HG03558 (cell line): ENCODE results near the gene ATXN2.
"Not testable (repeated sequence)": the region's sequence is repeated elsewhere in the genome, so short reads cannot be mapped to it uniquely, and the experiment has no call there.

Experiments used
- ATAC-seq: cut with Tn5 transposase; IDR thresholded peaks from one replicate; pipeline ENCODE4 v1.9.1; 2021; ENCODE audit warnings: moderate number of reproducible peaks; ENCODE audit not compliant: unreplicated experiment; ENCODE audit errors: extremely low read depth

Gene ATXN2

GRCh38 chr12:111602348-111602747 lies 3.2 kb upstream of the ATXN2 start:
- no peak for ATAC-seq

- ATAC-seq = not testable (repeated sequence)
Measured at GRCh38 chr12:111600986-111601385, 1.9 kb upstream of the ATXN2 start.

- ATAC-seq = no peak
Measured at GRCh38 chr12:111600205-111600642, 1.1 kb upstream of the ATXN2 start.

GRCh38 chr12:111599453-111600204 lies 514 bp upstream of the ATXN2 start:
- no peak for ATAC-seq

GRCh38 chr12:111597831-111598636 lies 1.1 kb downstream of the ATXN2 start:
- no peak for ATAC-seq

- ATAC-seq = no peak
Measured at GRCh38 chr12:111596985-111597830, 1.9 kb downstream of the ATXN2 start.

- ATAC-seq = not testable (repeated sequence)
Measured at GRCh38 chr12:111595341-111595835, 3.7 kb downstream of the ATXN2 start.

- ATAC-seq = not testable (repeated sequence)
Measured at GRCh38 chr12:111591399-111592010, 7.6 kb downstream of the ATXN2 start.

- ATAC-seq = no peak
Measured at GRCh38 chr12:111590552-111590951, 8.6 kb downstream of the ATXN2 start.

GRCh38 chr12:111589601-111590000 lies 9.5 kb downstream of the ATXN2 start:
- no peak for ATAC-seq

- no peak for ATAC-seq
Measured at GRCh38 chr12:111588010-111588409, 11.1 kb downstream of the ATXN2 start.

GRCh38 chr12:111586986-111587385 lies 12.1 kb downstream of the ATXN2 start:
- ATAC-seq = no peak

GRCh38 chr12:111585690-111586089 lies 13.4 kb downstream of the ATXN2 start:
- ATAC-seq = no peak

GRCh38 chr12:111584959-111585358 lies 14.2 kb downstream of the ATXN2 start:
- no peak for ATAC-seq

- ATAC-seq = not testable (repeated sequence)
Measured at GRCh38 chr12:111583506-111583905, 15.6 kb downstream of the ATXN2 start.

- ATAC-seq = no peak
Measured at GRCh38 chr12:111582133-111582747, 16.9 kb downstream of the ATXN2 start.

GRCh38 chr12:111581434-111582132 lies 17.5 kb downstream of the ATXN2 start:
- no peak for ATAC-seq

GRCh38 chr12:111580737-111581136 lies 18.4 kb downstream of the ATXN2 start:
- no peak for ATAC-seq

GRCh38 chr12:111580119-111580425 lies 19.0 kb downstream of the ATXN2 start:
- no peak for ATAC-seq
